Keratinocyte (primary cell): ENCODE results near the gene SLC41A3. TPM values are rescaled to one million over a fixed set of nuclear protein-coding genes. Genes with fewer than 3 reads are reported as not detected.

Experiments used
- DNase-seq: peaks from one replicate; pipeline ENCODE4 v3.0.0-alpha.2; 2011; ENCODE audit warnings: low read depth, missing footprints, low spot score
- FAIRE-seq: peaks from 2 replicates; lab custom pipeline; 2011; peaks lifted over from hg19 to GRCh38; lab: Jason Lieb, UNC
- H2AFZ ChIP-seq: 2 replicates; pipeline ENCODE4 v1.6.0; 2012; ENCODE audit warnings: low read length, control low read depth, inconsistent platforms; ENCODE audit not compliant: control insufficient read depth
- H3K27ac ChIP-seq: 2 replicates; pipeline ENCODE4 v1.5.1; 2011; ENCODE audit warnings: low read length; ENCODE audit not compliant: control insufficient read depth, insufficient read depth
- H3K27me3 ChIP-seq: 3 replicates; pipeline ENCODE4 v1.6.0; 2011; ENCODE audit warnings: low read length; ENCODE audit not compliant: control insufficient read depth, insufficient read depth; ENCODE audit errors: extremely low read depth
- H3K36me3 ChIP-seq, 2 experiments: 2 replicates in 1 of 2; 3 replicates in 1 of 2; pipeline ENCODE4 v1.5.1; 2011; ENCODE audit warnings: low read length in 2 of 2, mild to moderate bottlenecking in 1 of 2; ENCODE audit not compliant: control insufficient read depth in 2 of 2, insufficient read depth in 2 of 2; ENCODE audit errors: extremely low read depth in 1 of 2
- H3K4me1 ChIP-seq: 3 replicates; pipeline ENCODE4 v1.5.1; 2011; ENCODE audit warnings: low read length; ENCODE audit not compliant: control insufficient read depth, insufficient read depth; ENCODE audit errors: extremely low read depth
- H3K4me2 ChIP-seq: 3 replicates; pipeline ENCODE4 v1.6.0; 2011; ENCODE audit warnings: low read depth, low read length; ENCODE audit not compliant: control insufficient read depth, insufficient read depth; ENCODE audit errors: extremely low read depth
- H3K4me3 ChIP-seq, 3 experiments: fragments of 200-600 bp in 1 of 3; sonication (generic) in 1 of 3; 2 replicates in 2 of 3; 3 replicates in 1 of 3; pipeline ENCODE4 v1.5.1; 2011 to 2016; ENCODE audit warnings: low read length in 3 of 3, mild to moderate bottlenecking in 3 of 3, control low read depth in 2 of 3, inconsistent platforms in 1 of 3, low read depth in 1 of 3, mixed read lengths in 1 of 3, mixed run types in 1 of 3, moderate library complexity in 1 of 3; ENCODE audit not compliant: control insufficient read depth in 2 of 3, insufficient read depth in 2 of 3; ENCODE audit errors: extremely low read depth in 1 of 3
- H3K79me2 ChIP-seq: 2 replicates; pipeline ENCODE4 v1.6.0; 2012; ENCODE audit warnings: low read length; ENCODE audit not compliant: control insufficient read depth, insufficient read depth
- H3K9ac ChIP-seq: 3 replicates; pipeline ENCODE4 v1.6.0; 2011; ENCODE audit warnings: low read length; ENCODE audit not compliant: control insufficient read depth, insufficient read depth; ENCODE audit errors: extremely low read depth
- H3K9me1 ChIP-seq: 3 replicates; pipeline ENCODE4 v1.6.0; 2011; ENCODE audit warnings: low read length; ENCODE audit not compliant: control insufficient read depth, insufficient read depth; ENCODE audit errors: extremely low read depth
- H3K9me3 ChIP-seq: 2 replicates; pipeline ENCODE4 v1.5.1; 2012; ENCODE audit warnings: low read depth, low read length; ENCODE audit not compliant: control insufficient read depth
- H4K20me1 ChIP-seq: 3 replicates; pipeline ENCODE4 v1.6.0; 2011; ENCODE audit warnings: low read length; ENCODE audit not compliant: control insufficient read depth, insufficient read depth; ENCODE audit errors: extremely low read depth
- EZH2 ChIP-seq: IDR thresholded peaks from one replicate; pipeline ENCODE4 v1.6.1; 2012; ENCODE audit warnings: inconsistent platforms, mild to moderate bottlenecking, low read length, moderate library complexity
- dilution Hi-C: fragments of 300-500 bp; cut with MboI; formaldehyde crosslinking; loops from one replicate; pipeline ENCODE4 v1.7.0; 2020; ENCODE audit warnings: low sequenced_read_pairs; ENCODE audit not compliant: extremely low pct_ligation_motif_present
- polyA plus RNA-seq, 5 experiments: library from polyadenylated mRNA; depleted of rRNA in 3 of 5; stranded (reverse) in 3 of 5; stranded (forward) in 1 of 5; unstranded in 1 of 5; fragments of >200 nt; gene quantifications; 1 replicate in 1 of 5; 2 replicates in 3 of 5; 3 replicates in 1 of 5; pipeline versions ENCODE4 v1.2.1 to v1.2.3, GENCODE V29; 2011 to 2012; ENCODE audit warnings: missing spikeins in 2 of 5, low read depth in 1 of 5, low replicate concordance in 1 of 5
- TF ChIP-seq, protein P1 (sequence below), 3 experiments: IDR thresholded peaks in 1 of 3; conservative IDR thresholded peaks in 1 of 3; optimal IDR thresholded peaks in 1 of 3; 2 replicates in 2 of 3; 3 replicates in 1 of 3; pipeline versions ENCODE3 to v1.5.1; 2011; ENCODE audit warnings: low read length in 3 of 3, mild to moderate bottlenecking in 3 of 3, moderate library complexity in 2 of 3, control low read depth in 1 of 3, inconsistent platforms in 1 of 3; ENCODE audit not compliant: insufficient read depth in 2 of 3; ENCODE audit errors: extremely low read depth in 1 of 3

The SLC41A3 gene
- polyA plus RNA-seq, 1 donor (not counting 4 experiments of a cell fraction or from before 2014, with no cell fraction given) = 30.2 TPM

DNA sequence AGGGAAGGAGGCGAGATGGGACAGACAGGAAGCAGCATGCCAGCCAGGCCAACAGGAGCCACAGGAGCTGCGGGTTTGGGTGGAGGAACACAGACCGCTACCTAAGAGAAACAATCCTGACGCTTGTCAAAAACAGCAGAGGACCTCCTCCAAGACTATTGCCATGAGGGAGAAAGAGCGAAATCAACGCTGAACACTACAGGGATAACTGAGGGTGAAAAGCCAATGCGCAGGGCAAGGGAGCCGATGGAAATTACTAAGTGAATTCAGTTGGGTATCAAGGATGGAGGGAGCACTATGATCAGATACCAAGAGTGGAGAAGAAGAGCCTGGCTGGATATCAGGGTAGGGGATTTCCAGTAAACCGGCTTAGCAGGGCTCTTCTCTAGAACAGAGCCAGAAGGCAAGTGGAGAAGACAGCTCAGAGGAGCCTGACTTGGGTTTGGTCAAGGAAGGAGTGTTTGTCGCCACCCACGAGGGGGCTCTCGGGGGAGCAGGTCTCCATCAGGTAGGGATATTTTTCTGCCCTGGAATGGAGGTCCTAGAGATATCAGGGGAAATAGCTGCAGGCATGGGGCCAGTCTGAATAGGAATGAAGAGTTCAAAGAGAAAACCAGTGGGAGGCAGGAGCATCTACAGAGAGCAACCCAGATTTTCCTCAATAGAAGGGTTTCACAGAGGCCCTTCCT is 48.4 kb downstream of the SLC41A3 start:
- no peak for FAIRE-seq
- H3K9me3 ChIP-seq = no peaks in the 10 kb centered on the region
- H3K27me3 ChIP-seq = no peaks in the 10 kb centered on the region
- H2AFZ ChIP-seq = no peak overlapping the region
- H3K4me2 ChIP-seq = no peak overlapping the region
- no peak for DNase-seq
- H3K4me3 ChIP-seq = no peak overlapping the region
- H4K20me1 ChIP-seq = no peaks in the 10 kb centered on the region
- no peak overlapping the region for H3K27ac ChIP-seq
- peaks cover 0 to 6% of the 10 kb centered on the region in 2 experiments for H3K36me3 ChIP-seq
- no peaks in the 10 kb centered on the region for H3K9me1 ChIP-seq
- peaks cover 8% of the 10 kb centered on the region for H3K4me1 ChIP-seq
- TF ChIP-seq, protein P1, sequence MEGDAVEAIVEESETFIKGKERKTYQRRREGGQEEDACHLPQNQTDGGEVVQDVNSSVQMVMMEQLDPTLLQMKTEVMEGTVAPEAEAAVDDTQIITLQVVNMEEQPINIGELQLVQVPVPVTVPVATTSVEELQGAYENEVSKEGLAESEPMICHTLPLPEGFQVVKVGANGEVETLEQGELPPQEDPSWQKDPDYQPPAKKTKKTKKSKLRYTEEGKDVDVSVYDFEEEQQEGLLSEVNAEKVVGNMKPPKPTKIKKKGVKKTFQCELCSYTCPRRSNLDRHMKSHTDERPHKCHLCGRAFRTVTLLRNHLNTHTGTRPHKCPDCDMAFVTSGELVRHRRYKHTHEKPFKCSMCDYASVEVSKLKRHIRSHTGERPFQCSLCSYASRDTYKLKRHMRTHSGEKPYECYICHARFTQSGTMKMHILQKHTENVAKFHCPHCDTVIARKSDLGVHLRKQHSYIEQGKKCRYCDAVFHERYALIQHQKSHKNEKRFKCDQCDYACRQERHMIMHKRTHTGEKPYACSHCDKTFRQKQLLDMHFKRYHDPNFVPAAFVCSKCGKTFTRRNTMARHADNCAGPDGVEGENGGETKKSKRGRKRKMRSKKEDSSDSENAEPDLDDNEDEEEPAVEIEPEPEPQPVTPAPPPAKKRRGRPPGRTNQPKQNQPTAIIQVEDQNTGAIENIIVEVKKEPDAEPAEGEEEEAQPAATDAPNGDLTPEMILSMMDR (optimal IDR thresholded peaks at IDR 0.05 in 1 of 3, IDR thresholded peaks at IDR 0.05 in 1 of 3, conservative IDR thresholded peaks at IDR 0.05 in 1 of 3; ENCODE audit: extremely low read depth in 1 of 3, insufficient read depth in 2 of 3, low read length in 3 of 3) = no peak
- no peak overlapping the region for H3K9ac ChIP-seq
- H3K79me2 ChIP-seq = no peaks in the 10 kb centered on the region
- dilution Hi-C loops = no loop called here

DNA sequence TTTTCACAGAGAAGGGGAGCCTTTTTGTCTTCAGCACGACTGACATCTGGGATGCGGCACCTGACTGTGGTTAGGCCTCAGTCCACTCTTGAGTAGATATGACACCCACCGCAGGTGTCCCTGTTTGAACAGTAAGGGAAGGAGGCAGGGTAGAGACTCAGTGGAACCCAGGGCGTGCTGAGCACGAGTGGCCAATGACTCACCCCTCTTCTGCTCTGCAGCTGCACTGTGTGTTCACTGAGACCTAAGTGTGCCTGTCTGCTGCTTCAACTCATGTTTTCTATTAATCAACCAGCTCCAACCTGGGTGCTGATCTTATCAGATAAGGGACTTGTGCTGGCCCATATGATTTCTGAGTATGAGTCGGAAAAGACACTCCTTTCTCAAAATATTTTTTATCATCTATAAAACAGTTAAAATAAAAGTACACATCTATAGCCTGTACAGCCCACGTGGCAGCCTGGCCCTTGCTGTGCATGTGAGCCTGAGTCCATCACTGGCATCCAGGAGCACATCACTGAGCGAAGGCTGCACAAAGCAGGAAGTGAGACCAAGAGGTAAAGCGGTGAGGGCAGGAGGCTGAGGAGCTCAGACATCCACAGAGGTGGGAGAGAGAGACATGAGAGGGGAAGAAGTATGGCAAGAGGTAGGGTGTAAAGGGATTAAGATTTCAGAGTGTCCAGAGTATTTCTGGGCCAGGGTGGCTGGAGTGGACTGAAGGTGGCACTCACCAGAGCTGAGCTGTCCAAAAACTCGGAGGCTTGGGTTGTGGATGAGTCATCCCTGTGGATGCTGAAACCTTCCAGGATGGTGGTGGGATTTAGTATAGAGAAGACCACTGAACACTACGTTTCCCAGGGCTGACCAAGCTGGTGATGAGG is 49.2 kb downstream of the SLC41A3 start:
- H3K4me3 ChIP-seq = no peak overlapping the region
- FAIRE-seq (peak; percentile 48), DNase-seq (peak; percentile 26)
- no peaks in the 10 kb centered on the region for H3K27me3 ChIP-seq
- H3K79me2 ChIP-seq = no peaks in the 10 kb centered on the region
- dilution Hi-C loops = no loop called here
- H3K36me3 ChIP-seq = peaks cover 0 to 6% of the 10 kb centered on the region in 2 experiments
- TF ChIP-seq, protein P1 (optimal IDR thresholded peaks at IDR 0.05 in 1 of 3, IDR thresholded peaks at IDR 0.05 in 1 of 3, conservative IDR thresholded peaks at IDR 0.05 in 1 of 3; ENCODE audit: extremely low read depth in 1 of 3, insufficient read depth in 2 of 3, low read length in 3 of 3) = no peak
- TF ChIP-seq EZH2 = no peak
- no peaks in the 10 kb centered on the region for H3K9me1 ChIP-seq
- no peaks in the 10 kb centered on the region for H4K20me1 ChIP-seq
- H3K4me2 ChIP-seq = no peak overlapping the region
- no peak overlapping the region for H2AFZ ChIP-seq
- H3K9me3 ChIP-seq = no peaks in the 10 kb centered on the region
- no peak overlapping the region for H3K27ac ChIP-seq
- H3K9ac ChIP-seq = no peak overlapping the region
- H3K4me1 ChIP-seq = peaks cover 8% of the 10 kb centered on the region
